HL-60 (cell line): ENCODE measurements around the gene PRR18.

Experiments
- CTCF ChIP-seq: IDR thresholded peaks from one replicate; pipeline ENCODE4 v1.5.1; 2011; ENCODE audit warnings: low read length, control low read depth, inconsistent platforms; ENCODE audit not compliant: insufficient read depth
- GABPA ChIP-seq: IDR thresholded peaks from 2 replicates; pipeline ENCODE4 v1.6.1; 2012; ENCODE audit warnings: low read depth
- POLR2AphosphoS5 ChIP-seq: IDR thresholded peaks from 2 replicates; pipeline ENCODE4 v1.6.1; 2012; ENCODE audit warnings: low read depth
- SPI1 ChIP-seq: IDR thresholded peaks from 2 replicates; pipeline ENCODE4 v1.6.1; 2012; ENCODE audit warnings: low read depth, mild to moderate bottlenecking, borderline replicate concordance

GRCh38 chr6:166355552-166355951, 47.4 kb upstream of the PRR18 start:
- no peak for TF ChIP-seq SPI1
- no peak for TF ChIP-seq CTCF
- no peak for TF ChIP-seq GABPA
- TF ChIP-seq POLR2AphosphoS5: no peak
